GM19468 (cell line): Measurements from ENCODE around the gene OAF.
A peak's percentile ranks its signal among the peaks of the same experiment; 100 is the strongest.
"Not testable (repeated sequence)": the region's sequence is repeated elsewhere in the genome, so short reads cannot be mapped to it uniquely, and the experiment has no call there.

Experiments
- ATAC-seq: cut with Tn5 transposase; IDR thresholded peaks from one replicate; pipeline ENCODE4 v1.9.1; 2021; ENCODE audit warnings: mild to moderate bottlenecking, moderate library complexity, moderate number of reproducible peaks; ENCODE audit not compliant: unreplicated experiment; ENCODE audit errors: extremely low read depth

OAF gene

DNA sequence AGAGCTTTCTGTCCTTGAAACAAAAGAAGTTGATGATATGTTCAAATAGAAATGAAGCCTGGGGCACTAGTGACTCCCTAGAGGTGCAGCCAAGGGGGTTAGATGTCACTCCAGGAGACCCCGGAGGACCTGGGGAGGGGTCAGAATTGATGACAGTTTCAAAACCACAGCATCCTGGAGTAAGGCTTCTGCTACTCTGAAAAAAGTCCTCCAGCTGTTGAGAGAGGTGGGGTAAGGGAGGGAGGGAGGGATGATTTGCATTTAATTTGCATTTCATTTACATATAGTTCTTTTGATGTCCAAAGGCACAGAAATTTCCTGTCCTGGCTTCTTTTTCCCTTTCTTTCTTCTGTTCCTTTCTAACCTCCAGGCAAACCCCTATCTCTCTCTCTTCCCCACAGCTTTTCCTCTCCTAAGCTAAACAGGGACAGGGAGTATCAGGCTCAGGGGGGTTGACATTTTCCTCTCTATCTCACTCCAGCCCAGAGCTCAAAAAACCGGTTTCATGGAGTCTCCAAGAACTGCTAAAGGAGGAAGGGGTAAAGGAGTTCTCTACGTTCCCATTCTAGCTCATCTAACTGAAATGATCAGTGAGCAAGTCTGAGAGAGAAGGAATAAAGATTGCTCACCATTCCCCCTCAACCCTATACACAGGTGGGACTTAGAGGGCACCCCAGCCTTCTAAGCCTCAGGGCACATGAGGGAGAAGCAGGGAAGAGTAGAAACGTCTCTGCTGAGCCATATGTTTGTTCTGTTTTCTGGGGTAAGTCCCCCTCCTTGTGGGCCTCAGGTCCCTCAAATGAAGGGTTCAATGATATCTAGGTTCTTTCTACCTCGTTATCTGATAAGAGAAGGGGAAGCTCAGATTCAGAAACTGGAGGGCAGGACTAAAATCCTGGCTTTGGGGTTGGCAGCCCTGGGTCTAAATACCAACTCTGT is 25.6 kb downstream of the OAF start:
- ATAC-seq, result no peak

DNA sequence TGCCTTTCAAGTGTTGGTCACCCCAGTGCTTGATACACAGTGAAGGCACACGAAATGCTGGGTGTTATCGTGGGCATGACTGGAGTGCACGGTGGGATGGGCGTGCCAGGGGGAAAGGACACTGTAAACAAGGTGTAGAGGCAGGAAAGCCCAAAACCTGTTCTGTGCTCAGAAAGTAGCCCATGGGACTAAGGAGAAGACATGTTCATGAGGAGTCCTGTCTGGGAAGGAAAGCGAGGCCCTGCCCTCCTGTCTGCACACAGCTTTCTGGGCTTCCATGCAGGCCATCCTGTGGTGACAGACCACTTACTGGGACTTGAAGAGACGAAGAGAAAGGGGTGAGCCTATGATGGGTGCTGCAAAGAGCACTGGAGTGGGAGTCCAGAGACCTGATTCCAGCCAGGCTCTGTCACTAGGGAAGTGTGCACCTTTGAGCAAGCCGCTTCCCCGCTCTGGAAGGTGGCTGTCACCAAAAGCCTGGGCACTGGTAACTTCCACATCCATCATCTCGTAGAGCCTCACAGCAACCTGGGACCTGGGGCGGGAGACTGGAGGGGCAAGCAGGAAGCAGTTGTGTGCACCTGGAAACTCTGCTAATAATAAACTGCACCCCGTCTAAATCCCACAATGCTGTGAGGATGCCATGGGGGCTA is 28.3 kb downstream of the OAF start:
- no peak for ATAC-seq

DNA sequence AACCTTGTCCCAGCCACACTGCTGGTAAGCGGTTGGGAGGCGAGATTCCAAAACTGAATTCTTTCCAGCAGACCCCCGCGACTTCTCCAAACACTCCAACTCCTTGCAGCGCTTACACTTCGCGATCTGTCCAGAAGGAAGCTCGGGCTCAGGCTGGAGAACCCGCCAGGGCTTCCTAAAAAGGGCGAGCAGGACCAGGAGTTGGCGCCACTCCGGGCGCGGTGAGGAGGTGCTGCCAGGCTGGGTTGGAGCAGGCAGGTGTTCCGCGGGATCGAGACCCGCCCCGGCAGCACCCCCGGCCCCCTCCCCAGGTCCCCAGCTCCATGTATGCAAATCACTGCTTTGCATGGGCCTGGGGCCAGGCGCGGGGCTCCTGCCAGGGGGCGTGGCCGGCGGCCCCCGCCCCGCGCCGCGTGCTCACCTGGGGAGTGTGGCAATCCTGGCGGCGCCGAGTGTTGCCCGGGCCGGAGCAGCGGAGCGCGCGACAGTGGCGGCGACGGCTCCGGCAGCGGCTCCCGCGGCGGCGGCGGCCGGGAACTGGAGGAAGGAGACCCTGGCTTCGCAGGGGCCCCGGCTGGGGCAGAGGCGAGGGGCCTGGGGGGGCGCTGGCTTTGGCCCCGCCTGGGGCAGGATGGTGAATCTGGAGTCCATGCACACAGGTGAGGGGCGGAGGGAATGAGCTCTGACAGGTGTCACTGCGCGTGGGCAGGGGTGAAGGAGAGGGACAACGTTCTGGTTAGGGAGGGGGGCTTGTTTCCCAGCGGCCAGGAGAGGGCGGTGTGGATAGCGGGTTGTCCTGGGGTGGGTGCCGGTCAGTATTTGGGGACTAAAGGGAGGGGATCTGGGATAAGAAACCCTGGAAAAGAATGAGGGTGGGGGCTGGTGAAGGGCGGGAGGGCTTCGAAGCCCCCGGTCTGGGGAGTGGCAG is 29.1 kb downstream of the OAF start, which contains the start of gene POU2F3:
Gene POU2F3 (plus strand): TSS at position 428 of the 928 bp plus-strand sequence. CDS start 204 bp downstream, at position 632.
- ATAC-seq, result no peak

DNA sequence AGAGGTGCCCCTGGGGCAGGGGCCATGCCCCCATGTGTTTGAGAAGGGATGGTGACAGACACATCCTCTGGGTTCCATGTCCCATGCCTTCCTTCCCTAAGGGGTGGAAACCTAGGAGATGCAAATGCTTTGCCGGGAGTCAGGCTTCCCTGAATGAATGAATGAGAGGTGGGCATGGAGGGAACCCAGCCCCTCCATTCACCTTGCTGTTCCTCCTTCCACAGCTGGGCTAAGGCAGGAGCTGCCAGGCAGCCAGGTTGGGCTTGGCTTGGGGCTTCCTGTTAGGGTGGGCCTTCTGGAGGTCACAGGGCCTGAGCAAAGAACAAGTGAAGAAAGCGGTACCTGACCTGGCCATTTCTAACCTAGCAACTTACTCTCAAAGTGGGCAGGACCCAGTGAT is 30.0 kb downstream of the OAF start:
- ATAC-seq, result no peak

GRCh38 chr11:120241277-120241676 is 30.4 kb downstream of the OAF start:
- no peak for ATAC-seq

DNA sequence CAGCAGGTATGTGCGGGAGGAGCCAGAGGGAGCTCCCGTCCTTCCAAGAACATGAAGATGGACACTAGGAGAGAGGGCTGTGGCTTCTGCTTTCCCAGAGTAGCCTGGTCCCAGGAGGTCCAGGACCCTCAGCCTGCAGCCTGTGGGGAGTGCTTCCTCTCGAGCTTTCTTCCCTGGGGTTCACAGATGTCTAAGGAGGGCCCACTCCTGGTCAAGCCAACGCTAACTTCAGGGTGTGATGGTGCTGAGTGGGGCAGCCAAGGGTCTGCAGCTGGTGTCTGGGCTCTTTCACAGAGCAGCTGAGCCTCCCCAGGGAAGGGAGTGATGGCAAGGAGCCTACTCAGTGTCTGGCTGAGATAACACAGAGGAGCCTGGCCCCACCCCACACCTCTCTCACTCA is 32.4 kb downstream of the OAF start:
- ATAC-seq, result no peak

GRCh38 chr11:120244476-120245365 is 33.9 kb downstream of the OAF start:
- no peak for ATAC-seq

DNA sequence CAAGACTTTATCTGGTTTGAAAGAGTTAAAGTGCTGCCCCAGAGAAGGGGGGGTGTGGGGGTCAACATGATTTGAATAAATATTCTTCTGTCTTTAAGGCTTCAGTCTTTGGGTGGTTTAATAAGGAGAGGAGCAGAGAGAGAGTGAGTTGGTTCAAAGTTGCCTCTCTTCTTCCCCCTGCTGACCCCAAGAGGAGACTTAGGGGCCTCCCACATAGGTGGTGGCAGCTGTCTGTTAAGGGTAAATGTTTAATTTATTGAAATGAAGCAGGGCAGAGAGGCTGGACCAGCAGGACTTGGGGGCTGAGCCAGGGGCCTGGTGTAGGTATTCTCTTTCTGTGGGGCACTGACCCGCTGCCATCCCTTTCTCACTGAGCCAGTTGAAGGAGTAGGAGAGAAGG is 34.6 kb downstream of the OAF start:
- ATAC-seq, result no peak

DNA sequence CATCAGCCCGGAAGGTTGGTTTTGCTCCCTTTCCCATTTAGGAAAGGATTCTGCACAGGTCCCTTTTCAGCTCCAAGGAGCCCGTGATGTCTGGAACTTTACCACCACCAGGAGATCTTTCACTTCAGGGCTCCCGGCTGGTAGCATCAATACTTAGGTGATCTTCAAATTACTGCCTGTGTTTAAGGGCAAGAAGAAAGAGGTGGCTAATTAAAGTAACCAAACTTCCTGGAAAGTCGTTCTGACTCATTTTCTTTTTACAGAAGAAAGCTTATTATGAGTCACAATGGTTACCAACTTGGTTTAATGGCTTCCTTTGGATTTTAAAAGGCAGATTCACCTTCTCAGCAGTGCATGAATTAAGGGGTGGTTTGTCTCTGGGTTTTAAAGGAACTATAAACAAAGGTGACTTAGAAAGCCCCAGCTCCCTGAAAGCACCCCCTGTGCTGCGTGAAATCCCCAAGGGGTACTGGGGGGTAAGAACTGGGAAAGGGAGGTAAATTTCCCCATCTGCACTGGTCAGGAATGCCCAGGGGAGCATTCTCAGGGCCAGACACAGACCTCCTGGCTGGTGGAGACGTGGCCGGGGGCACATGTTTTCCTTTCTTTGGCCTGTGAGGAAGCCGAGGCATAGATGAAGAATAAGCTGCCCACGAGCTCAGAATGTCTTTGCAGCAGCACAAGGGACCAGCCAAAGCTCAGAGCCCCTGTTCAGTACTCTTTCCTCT is 37.9 kb downstream of the OAF start:
- ATAC-seq, result peak; percentile 61

DNA sequence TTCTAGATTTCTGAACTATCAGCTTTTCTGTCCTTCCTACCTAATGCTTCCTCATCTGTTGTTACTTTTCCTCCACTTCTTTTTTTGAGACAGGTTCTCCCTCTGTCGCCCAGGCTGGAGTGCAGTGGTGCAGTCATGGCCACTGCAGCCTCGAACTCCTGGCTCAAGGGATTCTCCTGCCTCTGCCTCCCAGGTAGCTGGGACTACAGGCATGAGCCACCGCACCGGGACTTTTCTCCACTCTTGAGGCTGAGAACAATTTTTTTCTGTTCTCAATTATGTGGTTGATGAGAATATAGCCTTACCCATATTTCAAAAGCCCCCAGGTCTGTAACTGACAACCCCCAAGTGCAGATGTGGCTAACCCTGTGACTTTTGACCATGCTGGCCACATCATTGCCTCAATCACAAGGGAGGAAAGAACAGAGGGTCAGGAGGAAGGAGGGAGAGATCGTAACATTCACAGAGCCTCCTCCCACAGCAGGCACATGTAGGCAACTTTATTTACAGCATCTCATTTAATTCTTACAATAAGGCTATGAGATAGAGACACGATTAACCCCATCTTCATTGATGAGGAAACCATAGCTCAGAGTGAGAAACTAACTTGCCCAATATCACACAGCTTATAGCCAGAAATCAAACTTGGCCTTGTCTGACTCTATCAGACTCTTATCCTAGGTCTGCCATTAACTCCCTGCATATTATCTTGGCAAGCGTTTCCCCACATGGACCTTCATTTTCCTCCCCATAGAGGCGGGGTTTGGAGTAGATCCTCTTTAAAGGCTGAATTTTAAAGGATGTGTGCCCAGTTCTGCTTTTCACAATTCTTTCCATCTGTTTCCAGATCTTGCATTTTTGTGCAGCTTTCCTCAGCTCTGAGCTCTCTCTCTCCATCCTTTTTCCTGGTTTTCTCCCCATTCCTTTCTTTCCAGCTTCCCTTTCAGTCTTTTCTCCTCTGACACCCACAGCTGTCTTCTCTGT is 38.7 kb downstream of the OAF start:
- ATAC-seq, result no peak

DNA sequence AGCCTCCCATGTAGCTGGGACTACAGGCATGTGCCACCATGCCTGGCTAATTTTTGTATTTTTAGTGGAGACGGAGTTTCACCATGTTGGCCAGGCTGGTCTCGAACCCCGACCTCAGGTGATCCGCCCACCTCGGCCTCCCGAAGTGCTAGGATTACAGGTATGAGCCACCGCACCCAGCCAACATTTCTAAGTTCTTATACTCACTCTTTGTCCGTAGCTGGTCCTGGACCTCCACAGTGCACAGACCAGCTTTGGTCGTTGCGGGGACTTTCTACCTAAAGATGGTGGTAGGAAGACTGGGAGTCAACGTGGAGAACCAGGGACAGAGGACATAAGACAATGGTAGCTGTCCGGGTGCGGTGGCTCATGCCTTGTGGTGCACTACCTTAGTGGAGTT is 42.5 kb downstream of the OAF start:
- ATAC-seq, result not testable (repeated sequence)

DNA sequence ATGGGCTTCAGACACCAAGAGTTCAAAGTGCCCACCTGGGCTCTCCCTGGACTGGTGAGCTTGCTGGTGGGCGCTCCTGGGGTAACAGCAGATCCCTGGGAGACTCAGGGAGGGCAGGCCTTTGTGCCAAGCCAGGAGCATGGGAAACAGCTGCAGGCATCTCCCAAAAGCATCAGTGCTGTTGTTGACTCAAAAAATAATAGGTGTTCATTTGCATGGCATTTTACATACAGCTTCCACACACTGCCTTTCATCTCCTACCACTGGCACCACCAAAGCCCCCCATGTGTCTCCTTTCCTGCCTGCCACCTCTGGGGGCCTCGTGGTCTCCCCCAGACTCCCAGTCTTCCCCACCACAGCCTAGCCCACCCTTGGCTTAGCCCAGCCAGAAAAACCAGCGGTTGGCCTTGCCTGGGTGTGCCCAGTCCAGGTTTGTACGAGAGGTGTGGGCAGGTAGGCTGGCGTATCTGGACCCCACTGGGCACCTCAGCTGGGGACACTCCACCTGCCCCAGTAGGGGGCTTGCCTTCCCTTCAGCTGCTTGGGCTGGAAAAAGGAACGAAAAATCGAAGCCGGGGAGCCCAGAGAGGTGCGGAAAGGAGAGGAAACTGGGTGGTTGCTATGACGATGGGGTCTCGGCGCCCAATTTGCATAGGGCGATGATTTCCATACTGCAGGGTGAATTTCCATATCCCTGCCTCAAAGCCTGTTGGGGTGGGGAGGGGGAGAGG is 44.1 kb downstream of the OAF start:
- no peak for ATAC-seq

DNA sequence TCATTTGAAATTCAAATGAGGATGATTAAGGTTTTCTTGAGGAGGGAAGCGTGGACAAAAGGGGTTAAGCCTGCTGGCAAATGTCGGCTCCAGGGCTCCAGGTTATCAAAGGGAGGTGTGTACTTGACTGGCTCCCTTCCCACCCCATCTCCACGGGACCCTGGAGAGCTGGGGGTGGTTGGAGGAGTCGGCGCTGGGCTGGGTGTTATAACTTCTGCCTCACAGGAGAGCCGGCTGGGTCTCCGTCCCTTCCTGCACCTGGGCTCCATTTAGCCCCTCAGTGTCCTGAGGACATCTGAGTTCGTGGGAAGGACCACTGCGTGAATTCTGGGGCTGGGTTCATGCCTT is 44.7 kb downstream of the OAF start:
- no peak for ATAC-seq

DNA sequence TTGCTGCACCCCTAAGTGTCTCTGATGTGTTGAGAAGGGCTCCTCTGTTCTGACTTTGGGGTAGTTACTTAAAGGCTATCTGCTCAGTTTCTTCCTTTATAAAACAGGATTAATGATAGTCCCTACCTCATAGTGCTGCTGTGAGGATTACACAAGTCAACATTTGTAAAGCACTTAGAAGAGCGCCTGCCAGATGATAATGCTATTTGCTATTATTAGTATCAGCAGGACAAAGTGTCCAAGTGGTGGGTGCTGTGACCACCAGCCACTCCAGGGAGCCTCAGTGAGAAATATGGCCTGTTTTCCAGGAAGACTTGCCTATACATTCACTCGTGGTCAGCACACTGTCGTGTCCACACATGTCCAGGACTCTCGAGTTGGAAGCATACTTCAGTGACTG is 45.3 kb downstream of the OAF start:
- no peak for ATAC-seq

DNA sequence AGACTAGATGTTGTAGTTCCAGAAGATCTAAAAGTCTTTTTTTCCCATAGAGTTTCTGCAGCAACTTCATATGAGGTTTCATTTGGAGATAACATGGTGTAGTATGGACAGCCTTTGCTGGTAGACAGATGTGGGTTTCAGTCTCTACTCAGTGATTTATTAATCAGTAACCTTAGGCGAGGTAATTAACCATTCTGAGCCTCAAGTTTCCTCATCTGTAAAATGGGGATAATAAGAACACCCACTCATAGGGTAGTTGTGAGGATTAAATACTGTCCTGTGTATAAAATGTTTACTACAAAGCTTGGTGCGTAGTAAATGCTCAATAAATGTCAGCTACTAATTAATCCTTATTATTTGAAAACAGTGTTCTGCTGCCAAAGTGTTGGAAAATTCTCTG is 45.9 kb downstream of the OAF start:
- no peak for ATAC-seq

GRCh38 chr11:120257346-120257745 is 46.5 kb downstream of the OAF start:
- ATAC-seq, result no peak

GRCh38 chr11:120258661-120259060 is 47.8 kb downstream of the OAF start:
- ATAC-seq, result no peak
